GM18867 (cell line): ENCODE data around the gene SLC4A11.

Source experiments
- ATAC-seq: cut with Tn5 transposase; IDR thresholded peaks from one replicate; pipeline ENCODE4 v1.9.1; 2021; ENCODE audit warnings: mild to moderate bottlenecking, moderate library complexity; ENCODE audit not compliant: unreplicated experiment

SLC4A11 gene

DNA sequence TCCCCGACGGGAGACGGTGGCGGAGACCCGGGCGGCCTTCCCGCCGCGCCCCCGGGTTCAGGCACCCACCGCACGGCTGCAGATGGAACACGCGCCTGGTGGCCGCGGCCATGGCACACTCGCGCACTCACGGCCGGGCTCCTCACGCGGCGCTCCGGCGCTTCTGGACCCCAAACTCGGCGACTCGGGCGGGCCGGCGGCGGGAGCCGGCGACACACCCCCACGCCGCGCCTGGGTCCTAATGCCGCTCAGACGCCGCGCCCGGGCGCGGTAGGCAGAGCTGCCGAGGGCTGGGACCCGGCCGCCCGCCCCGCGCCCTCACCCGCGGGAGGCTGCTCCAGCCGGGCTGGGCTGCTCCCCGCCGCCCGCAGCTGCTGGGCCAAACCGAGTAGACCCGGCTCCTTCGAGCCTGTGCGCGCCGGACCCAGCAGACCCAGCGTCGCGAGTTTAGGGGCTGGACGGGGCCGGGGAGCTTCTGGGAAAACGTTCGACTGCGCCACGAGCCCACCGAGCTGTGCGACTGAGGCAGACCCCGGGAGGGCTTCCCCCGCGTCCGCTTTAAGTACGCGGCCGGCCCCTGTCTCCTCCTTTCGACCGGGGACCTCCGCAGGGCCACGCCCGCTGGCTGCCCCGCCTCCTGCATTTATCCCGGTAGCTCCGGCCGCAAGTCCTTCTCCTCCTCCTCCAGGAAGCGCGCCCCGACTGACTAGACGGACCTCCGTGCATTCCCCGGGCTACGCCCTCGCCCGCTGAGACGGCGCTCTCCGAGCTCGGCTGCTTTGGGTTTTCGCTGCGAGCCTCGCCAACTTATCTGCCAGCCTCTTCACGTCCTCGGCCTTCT, at the start of gene SLC4A11:
TSS of gene SLC4A11 (minus strand) at position 165 of the 841 bp plus-strand sequence. CDS start at position 112, 53 bp downstream.
- ATAC-seq: peak; percentile 60

DNA sequence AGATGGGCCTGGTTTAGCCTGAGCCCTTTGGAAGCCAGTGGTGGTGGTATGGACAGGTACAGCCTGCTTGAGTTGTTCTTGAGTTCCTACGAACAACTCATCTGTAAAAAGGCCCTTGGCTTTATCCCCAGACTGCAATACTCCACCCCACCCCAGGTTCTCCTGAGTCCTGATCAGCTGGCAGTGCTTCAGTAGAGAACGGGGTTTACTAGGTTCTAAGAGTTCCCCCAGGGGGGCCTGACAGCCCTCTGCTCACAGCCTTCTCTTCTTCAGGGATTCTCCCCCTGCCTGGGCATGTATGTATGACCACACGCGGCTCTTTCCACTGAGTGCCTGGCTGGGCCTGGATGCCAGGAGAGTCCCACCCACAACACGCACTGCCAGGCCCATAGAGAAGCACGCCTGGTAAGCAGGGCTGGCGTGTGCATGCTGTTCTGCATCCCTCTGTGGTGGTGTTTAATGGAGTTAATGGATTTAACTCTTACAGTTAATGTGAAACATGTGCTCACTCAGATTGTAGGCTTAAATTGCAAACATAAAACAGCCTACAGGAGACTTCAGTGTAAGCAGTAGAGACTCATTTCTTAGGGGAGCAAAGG, 44.3 kb upstream of the SLC4A11 start:
- ATAC-seq: no peak

DNA sequence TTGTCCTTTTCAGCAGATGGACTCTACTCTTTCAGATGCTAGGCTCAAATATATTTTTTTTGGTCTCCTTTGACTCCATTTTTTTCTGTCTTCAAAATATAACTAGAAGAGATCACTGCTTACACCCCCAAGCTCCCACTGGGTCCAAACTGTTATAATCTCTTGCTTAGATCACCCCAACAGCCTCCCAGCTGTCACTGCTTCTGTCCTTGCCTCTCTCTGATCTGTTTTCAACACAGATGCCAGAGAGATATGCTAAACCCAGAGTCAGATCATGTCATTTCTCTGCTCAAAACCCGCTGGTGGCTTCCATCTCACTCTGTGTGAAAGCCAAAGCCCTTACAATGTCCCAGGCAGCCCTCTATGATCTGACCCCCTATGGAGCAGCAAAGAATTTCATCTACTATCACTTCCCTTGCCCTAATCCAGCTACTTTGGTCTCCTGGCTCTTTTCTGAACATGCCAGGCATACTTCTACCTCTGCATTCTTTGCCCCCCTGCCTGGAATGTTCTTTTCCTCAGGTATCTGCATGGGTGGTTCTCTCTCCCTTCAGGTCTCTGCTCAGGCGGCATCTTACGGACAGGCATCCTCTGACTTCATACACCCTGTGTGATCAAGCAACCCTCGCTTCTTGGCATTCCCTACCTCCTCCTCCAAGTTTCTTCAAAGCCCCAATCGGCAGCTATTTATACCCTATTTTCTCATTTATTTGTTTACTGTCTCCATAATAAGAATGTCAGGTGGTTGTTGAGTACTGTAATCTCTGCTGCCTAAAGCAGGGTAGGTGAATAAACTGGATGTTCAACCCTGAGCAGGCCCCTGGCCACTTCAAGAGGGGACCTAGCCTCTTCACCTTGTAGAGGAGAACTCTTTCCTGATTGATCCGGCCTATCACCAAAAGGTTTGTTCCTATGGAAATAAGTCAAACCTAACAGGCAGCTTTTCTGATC, 43.6 kb upstream of the SLC4A11 start:
- no peak for ATAC-seq

DNA sequence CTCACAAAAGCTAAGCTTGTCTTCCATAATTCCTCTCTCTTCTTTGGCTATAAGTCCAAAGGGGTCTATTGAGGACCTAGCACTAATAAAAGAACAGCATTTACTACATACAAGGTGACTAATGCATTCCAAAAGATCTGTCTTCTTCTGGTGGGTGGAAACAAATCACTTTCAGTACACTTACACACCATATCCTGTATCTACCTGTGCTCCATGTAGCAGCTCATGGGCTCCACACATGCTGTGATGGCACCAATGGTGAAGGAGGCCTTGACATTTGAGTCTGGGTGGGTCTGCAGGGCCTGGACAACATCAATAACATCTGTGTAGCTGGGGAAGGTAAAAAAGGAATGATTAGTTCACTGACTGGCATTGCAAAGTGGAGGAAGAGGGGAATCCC, 42.4 kb upstream of the SLC4A11 start:
- ATAC-seq: no peak

DNA sequence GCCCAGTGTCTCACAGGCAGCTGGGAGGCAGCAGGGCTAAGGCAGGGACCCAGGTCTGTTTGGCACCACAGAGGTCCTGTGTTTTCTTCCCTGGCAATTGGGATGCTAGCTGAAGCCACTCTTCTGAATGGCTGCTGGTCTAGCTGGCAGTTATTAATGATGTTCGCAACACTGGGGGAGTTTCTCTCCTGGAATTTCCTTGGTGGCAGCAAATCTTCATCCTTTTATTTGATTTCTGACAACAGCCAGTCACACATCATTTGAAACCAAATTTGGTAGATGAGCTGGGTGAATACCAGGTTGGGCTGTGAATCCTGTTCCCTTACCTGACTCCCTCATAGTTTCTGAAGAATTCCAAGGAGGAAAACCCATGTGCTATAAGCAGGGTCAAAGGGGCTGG, 40.8 kb upstream of the SLC4A11 start:
- no peak for ATAC-seq

DNA sequence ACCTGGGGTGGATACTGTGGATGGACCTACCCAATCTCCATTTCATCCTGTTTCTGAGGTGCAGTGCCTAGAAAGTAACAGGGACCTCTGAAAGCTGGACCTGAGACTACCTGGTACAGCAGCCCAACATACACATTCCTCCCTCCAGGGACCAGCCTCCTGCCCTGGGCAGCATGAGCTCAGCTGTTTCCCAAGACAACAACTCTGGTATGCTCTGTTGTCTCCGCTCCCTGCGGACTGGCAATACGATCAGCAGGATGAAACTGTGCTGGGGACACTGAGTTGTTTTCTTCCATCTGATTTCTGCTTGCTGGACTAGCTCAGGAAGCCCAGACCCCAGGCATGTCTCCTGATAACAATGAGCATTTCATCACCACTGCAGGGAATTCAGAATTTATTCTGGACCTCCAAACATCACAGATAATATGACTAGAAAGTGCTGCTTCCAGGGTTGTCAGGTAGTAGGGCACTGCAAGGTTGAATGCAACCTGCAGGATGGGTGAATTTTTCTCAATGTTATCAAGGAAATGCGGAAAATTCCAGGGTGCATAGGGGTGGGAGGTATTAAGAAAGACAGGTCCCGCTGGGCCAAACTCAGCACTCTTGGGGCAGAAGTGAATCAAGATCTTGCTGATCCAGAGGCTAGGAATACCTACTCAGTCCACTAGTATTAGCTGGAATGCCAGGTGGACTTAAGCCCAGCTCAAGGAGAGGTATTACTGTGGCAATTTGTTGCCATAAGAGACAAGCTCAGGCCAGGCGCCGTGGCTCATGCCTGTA, 38.9 kb upstream of the SLC4A11 start:
- no peak for ATAC-seq

DNA sequence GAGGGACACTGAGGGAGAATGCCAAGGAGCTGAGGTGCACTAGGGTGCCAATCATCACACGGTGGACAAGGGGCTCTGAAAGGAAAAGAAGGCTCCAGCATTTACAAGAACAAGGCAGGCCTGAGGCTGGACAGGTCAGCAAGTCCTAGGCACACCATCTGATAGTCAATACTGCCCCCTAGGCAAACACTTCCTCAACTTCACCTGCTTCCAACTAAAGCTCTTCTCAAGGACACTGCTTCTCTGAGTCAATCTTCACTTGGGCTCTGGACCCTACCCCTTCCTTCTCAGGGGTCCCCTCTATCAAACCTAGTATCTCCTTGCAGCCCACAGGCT, 37.7 kb upstream of the SLC4A11 start:
- ATAC-seq: no peak

DNA sequence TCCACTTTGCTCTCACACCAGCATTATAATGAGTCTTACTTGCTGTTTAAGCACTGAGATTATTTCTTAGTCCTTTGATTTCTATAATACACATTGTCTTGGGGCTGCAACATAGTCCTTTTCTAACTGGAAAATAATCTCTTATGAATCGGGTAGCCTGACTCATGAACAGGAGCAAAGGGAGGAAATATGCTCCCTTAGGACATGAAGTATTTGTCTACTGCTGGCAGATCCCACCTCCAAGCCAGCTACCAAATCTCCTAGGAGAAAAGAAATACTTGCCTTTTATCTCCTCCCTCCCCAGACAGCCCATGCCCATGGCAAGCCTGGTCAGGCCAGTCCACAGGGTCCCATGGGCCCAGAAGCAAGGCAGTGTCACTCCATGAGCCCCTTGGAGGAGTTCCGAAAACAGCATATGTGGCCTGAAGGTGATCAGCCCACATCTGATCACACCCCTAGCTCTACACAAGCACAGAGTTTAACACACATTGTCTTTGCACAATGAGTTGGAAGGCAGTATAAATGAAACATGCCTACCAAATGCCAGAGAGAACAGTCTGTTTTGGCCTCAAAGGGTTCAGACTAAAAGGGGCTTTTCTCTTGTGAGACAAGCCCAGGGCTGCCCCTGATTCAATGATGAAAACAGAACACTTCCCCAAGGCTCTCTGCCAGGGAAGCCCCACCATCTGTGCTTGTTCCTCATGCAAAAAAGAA, 37.1 kb upstream of the SLC4A11 start:
- no peak for ATAC-seq

DNA sequence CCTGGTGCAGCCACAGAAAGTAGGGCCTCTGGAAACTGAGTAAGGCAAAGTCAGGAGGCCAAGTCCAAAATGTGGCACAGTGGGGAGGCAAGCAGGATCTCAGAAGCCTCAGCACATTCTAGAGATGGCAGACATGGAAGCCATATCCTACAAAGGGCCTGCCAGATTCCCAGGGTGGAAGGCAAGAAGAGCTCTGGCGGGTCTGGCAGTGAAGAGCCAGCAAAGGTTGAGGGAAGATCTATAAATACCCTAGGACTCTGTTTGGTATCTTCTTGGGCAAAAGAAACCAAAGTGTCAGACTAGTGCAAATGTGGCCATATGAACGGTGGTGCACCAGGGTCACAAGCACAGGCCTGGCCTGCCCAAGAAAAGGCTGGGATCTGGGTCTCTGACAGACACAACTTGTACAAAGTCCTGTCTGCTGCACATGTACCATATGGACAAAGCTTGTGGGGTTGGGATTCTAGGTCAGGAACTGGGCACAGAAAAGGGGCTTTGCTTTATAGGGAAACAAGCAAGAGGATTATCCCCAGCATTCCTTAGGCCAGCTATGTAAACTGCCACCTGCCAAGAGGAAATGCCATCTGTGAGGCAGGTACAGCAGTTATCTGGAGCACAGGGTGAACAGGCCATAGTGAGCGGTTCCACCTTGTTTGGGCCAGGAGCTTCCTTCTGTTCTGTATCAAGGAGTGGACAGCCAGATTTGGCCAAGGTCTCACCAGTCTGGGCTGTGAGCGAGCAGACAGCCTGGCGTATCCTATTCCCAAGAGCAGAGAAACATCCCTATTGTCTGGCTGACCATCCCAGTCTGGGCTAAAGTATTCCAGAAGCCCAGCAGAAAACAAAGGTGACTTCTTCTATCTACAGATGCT, 36.3 kb upstream of the SLC4A11 start:
- no peak for ATAC-seq

DNA sequence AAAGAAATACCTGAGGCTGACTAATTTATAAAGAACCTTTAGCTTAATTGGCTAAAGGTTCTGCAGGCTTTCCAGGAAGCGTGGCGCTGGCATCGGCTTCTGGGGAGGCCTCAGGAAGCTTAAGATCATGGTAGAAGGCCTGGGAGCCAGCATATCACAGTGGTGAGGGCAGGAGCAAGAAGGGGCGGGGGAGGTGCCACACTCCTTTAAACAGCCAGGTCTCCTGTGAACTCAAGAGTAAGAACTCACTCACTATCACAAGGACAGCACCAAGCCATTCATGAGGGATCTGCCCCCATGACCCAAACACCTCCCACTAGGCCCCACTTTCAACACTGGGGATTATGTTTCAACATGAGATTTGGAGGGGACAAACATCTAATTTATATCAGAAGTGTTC, 34.4 kb upstream of the SLC4A11 start:
- ATAC-seq: no peak

DNA sequence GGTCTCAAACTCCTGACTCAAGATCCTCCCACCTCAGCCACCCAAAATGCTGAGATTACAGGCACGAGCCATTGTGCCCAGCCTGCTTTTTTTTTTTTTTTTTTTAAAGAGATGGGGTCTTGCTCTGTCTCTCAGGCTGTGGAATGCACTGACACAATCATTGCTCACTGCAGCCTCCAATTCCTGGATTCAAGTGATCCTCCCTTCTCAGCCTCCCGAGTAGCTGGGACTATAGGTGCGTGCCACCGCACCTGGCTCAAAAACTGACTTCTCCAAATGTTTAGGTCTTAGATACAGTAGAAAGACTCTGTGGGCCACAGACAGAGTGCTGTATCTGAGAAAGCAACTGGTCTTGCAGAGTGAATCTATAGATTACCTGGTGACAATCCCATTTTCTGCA, 31.1 kb upstream of the SLC4A11 start:
- ATAC-seq: no peak

DNA sequence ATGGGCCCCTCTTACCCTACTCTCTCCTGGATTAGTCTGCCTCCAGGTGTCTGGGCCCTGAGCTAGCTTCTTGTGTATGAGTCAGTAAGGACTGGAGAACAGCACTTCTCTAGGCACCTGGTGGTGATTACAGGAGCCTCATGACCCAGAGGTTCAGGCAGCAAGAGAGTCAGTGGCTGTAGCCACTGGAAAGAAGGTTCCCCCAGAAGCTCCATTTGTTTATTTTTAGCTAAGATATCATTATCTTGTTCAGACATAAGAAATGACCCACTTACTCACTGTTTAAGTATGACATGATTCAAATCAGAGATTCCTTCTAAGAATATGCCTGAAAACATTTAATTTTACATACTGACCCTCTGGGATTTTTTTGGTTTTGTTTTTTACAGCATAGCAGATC, 23.6 kb upstream of the SLC4A11 start:
- ATAC-seq: no peak

DNA sequence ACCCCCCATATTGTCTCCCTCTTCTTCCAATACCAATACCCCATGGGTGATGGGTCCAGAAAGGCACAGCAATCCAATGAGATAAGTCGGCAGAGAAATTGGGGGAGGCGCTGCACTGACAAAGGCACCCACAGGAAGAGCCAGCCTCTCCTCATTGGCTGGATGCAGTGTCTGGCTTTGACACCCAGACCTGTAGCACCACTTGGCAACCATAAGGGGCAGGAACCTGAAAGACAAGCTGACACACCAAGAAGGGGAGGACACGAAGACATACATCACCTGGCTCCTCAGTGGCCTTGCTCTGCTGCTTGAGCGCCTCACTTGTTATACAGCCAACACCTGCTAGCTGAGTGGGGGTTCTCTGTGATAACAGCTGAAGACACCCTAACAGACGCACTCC, 19.4 kb upstream of the SLC4A11 start:
- no peak for ATAC-seq

DNA sequence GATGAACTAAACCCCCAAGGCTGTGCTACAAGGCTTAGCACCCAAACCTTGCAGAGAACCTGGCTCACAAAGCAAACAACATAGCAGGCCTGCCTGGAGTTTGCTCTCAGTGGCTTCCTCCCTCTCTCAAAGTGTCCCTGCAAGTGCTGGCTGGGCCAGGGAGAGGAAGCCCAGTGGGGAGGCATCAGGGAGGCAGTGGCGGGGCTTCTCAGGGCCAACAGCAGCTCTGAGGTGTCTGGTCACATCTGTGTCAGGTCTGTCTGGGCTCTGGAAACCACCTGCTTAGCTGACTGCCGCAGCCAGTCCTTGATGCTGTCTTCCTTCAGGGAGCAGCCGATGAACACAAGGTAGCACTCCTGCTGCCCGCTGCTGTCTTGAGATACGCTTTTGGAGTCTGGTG, 16.7 kb upstream of the SLC4A11 start:
- no peak for ATAC-seq

DNA sequence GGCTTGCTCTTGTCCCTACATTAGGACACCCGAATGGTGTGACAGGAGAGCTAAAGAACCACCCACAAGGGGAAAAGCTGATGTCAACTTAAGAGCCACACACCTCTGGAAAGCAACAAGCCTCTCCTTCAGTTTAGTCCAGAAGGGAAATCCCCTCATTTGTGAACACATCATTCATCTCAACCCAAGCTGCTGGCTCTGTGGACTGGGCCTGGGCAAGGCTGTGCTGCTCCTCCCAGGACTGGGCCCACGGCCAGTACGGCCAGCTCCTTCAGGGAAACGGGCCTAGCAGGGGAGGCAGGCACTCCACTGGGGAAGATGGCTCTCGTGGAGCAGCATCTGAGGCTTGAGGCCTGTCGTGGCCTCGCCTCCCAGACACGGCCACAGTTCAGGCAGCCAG, 12.8 kb upstream of the SLC4A11 start:
- no peak for ATAC-seq

DNA sequence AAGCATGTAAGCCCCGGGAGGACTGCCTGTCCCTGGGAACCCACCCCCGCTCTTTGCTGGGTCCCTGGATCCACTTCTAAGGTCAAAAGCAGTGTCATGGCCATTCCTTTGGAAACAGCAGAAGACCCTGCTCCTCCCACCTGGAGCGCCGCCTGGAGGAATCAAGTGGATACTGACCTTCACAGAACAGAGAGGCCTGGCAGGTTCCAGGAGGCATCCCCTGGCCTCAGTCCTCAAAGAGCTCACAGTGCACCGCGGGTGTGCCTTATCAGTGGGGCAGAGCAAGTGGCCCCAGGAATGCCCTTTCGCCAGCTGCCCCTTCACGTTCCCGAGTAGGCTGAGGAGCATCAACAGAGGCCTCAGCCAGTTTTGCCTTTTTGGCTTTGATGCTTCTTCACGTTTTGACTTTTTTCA, 11.1 kb upstream of the SLC4A11 start:
- ATAC-seq: no peak

DNA sequence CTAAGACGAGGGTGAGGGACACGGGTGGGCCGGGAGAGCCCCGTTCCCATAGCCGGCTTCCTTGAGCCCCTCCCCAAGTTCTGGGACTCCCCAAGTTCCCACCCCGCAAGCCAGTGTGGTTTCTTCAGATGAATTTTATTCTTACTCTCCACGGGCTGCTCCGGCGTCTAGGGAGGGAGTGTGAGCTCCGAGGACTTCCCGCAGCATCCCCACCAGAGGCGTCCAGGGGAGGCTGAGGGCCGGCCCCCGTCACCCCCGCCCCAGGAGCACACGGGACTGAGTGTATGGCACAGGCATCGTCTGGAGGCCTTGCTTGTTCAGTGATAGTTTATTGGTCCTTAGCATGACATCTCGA, 10.0 kb upstream of the SLC4A11 start:
- no peak for ATAC-seq

DNA sequence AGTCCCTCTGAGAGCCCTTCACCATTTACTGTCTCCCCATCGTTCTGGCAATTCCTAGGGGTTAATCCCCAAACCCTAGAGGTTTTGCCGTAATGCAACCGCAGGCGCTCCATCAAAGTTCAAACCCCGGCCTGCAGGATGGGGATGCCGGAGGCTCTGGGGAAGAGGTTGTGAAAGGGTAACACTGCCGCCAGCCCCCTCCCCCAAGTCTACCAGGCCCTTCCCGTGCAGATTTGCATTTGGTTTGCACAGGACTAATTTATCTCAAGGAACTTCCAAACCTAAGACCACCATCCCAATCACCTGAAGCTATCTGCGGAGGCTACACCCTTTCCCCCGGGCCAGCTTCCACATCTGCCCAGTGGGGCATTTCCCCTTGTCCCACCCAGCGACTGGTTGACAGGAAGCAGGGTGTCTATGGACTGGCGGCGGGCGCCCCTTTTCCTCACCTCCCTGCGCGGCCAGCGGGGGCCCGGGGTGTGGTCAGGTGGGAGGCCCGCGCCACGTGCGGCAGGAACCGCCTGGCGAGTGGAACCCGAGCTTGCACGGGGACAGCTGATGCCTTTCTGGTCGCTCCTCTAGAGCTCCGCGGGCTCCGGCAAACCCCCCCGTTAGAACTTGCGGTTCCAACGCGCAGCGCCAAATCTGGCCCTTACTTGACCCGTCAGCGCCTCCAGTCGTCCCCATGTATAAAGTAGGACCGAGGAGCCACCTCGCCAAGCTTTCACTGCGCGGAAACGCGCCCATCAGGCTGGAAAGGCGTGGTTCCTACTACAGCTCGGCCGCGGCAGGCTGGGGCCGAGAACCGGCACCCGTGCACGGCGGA, 9.4 kb upstream of the SLC4A11 start:
- no peak for ATAC-seq
